ENCODE measurements around the gene RAB11FIP5. TPM values are rescaled to one million over a fixed set of nuclear protein-coding genes. Genes with fewer than 3 reads are reported as not detected.

The RAB11FIP5 gene
- total RNA-seq, 2 experiments from 2014 or later = 12.6 to 13.8 TPM

- Mint-ChIP-seq H3K4me1 (ENCODE audit: low read depth) (no peaks in the 10 kb centered on the region), H3K9me3 (no peaks in the 10 kb centered on the region), H3K27me3 (no peaks in the 10 kb centered on the region), H3K4me3 (no peak overlapping the region), H3K36me3 (ENCODE audit: low read depth) (no peaks in the 10 kb centered on the region), H3K27ac (no peak overlapping the region)
- H3K27me3 ChIP-seq (ENCODE audit: control insufficient read depth in 1 of 2, insufficient read depth in 2 of 2, low read length in 2 of 2) = no peaks in the 10 kb centered on the region
- no peak for ATAC-seq (ENCODE audit: poor library complexity)
- no peaks in the 10 kb centered on the region for H3K9me3 ChIP-seq (ENCODE audit: control insufficient read depth in 1 of 2, insufficient read depth in 1 of 2, low read length in 2 of 2)
- DNase-seq = no peak
- ChIA-PET POLR2A (no interaction called here), CTCF (no interaction called here)
- no peak overlapping the region for H3K4me3 ChIP-seq (ENCODE audit: low read length)
- no peaks in the 10 kb centered on the region for H3K4me1 ChIP-seq (ENCODE audit: insufficient read depth, low read length)
- no peaks in the 10 kb centered on the region for H3K36me3 ChIP-seq (ENCODE audit: insufficient read depth, low read length)
- intact Hi-C loops (cut with DNase I, micrococcal nuclease) = no loop called here
- H3K27ac ChIP-seq (ENCODE audit: low read depth in 1 of 2, low read length in 2 of 2) = no peak overlapping the region
- no peak for TF ChIP-seq CTCF (IDR thresholded peaks at IDR 0.05)
Observed at GRCh38 chr2:73023497-73023896, 89.3 kb downstream of the RAB11FIP5 start.

Other genes starting within 250 kb of the RAB11FIP5 start
- gene SPR, start 225.5 kb downstream of the RAB11FIP5 start, total RNA-seq = not detected
- gene EMX1, start 195.4 kb downstream of the RAB11FIP5 start, total RNA-seq = not detected
- gene SFXN5, start 41.2 kb downstream of the RAB11FIP5 start, total RNA-seq = 1 to 10 TPM; 5.1 to 5.4 TPM
- not detected for gene NOTO, start 89.6 kb upstream of the RAB11FIP5 start, total RNA-seq
- 10 to 100 TPM; 39.1 to 46.7 TPM for gene SMYD5, start 101.3 kb upstream of the RAB11FIP5 start, total RNA-seq
- 1 to 10 TPM; 2.9 to 3.0 TPM for gene PRADC1, start 120.3 kb upstream of the RAB11FIP5 start, total RNA-seq
- gene CCT7, start 121.4 kb upstream of the RAB11FIP5 start, total RNA-seq = 10 to 100 TPM; 86.9 to 96.9 TPM
- gene FBXO41, start 171.5 kb upstream of the RAB11FIP5 start, total RNA-seq = 10 to 100 TPM; 14.0 to 16.0 TPM
- under 1 TPM; 0.14 to 0.17 TPM for gene EGR4, start 180.6 kb upstream of the RAB11FIP5 start, total RNA-seq

Measured in CD4-positive, alpha-beta T cell (primary cell).